ENCODE data around the gene NCL.
A peak's percentile ranks its signal among the peaks of the same experiment; 100 is the strongest.

The NCL gene

DNA sequence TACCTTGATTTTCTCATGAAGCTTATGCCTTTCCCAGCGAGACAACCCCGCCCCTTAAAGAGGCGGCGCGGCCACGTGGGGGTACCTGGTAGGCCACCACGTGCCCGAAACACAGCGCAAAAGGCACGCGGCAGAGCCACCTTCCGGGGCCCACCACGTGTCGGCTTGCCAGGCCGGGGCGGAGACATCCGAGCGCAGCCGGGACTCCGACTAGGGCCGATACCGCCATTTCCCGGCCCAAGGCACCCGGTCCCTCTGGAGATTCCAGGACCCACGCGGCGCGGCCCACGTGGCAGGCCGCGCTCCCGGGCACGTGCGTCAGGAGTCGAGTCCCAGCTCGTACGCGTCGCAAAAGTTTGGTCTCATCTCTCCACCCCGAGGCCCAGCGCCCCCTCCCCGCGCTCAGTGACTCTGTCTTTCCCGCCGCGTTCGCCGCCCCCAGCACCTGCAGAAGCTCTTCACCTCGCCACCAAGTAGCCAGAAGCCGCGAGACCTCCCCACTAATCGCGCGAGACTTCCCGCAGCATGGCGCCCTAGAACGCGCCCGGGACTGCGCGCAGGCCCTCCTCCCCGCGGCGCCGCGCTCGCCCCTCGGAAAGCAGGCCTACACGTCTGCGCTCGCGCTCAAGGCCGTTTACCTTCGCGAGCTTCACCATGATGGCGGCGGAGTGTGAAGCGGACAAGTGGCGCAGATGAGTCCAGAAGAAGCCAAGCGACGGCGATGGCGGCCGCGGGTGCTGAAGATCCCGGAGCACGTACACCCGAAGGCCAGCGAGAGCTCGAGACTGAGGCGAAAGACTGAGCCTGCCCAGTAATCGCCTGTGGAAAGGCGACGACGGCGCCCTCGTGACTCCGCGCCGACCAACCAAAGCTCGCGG lies at the start of gene NCL:
Gene NCL (minus strand): TSS at position 787 of the 878 bp plus-strand sequence. CDS start 131 bp downstream, at position 656.
- TF ChIP-seq, protein P1, sequence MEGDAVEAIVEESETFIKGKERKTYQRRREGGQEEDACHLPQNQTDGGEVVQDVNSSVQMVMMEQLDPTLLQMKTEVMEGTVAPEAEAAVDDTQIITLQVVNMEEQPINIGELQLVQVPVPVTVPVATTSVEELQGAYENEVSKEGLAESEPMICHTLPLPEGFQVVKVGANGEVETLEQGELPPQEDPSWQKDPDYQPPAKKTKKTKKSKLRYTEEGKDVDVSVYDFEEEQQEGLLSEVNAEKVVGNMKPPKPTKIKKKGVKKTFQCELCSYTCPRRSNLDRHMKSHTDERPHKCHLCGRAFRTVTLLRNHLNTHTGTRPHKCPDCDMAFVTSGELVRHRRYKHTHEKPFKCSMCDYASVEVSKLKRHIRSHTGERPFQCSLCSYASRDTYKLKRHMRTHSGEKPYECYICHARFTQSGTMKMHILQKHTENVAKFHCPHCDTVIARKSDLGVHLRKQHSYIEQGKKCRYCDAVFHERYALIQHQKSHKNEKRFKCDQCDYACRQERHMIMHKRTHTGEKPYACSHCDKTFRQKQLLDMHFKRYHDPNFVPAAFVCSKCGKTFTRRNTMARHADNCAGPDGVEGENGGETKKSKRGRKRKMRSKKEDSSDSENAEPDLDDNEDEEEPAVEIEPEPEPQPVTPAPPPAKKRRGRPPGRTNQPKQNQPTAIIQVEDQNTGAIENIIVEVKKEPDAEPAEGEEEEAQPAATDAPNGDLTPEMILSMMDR (IDR thresholded peaks at IDR 0.05; ENCODE audit: extremely low read depth, insufficient read depth, missing control alignments), result no peak

DNA sequence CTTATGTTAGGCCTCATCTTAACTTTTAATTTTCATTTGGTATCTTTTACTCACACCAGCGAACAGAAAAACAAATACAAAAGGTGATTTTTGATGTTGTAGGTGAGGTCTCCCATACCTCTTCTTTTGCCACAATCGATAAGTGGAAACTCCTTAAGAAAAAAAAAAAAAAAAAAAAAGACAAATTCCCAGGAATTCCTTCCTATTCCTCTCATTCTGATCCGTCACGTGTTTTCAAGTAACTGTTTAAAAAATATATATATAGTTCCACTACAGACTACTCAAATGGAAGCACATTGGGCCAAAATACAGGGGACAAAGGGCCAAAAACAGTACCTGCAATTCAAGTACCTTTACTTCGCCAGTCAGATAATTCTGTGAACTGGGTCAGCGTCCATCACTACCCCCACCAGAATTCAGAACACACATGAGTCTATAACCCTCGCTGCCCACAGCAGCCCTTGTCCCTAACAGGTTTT lies 49.5 kb upstream of the NCL start:
- in situ Hi-C loops (cut with MboI; ENCODE audit: low pct_unique_long_range_greater_than_20kb, low sequenced_read_pairs, unreplicated experiment), result no loop called here
- DNase-seq (ENCODE audit: low spot score), result no peak
- TF ChIP-seq, protein P1 (IDR thresholded peaks at IDR 0.05; ENCODE audit: extremely low read depth, insufficient read depth, missing control alignments), result no peak

More for the DNA sequence above, at the start of gene NCL:
- DNase-seq (ENCODE audit: low spot score), result peak; percentile 88
- in situ Hi-C loops (cut with MboI; ENCODE audit: low pct_unique_long_range_greater_than_20kb, low sequenced_read_pairs, unreplicated experiment), result no loop called here

GRCh38 chr2:231512222-231512621 lies 47.9 kb upstream of the NCL start:
- DNase-seq (ENCODE audit: low spot score), result no peak
- in situ Hi-C loops (cut with MboI; ENCODE audit: low pct_unique_long_range_greater_than_20kb, low sequenced_read_pairs, unreplicated experiment), result no loop called here
- TF ChIP-seq, protein P1 (IDR thresholded peaks at IDR 0.05; ENCODE audit: extremely low read depth, insufficient read depth, missing control alignments), result no peak

DNA sequence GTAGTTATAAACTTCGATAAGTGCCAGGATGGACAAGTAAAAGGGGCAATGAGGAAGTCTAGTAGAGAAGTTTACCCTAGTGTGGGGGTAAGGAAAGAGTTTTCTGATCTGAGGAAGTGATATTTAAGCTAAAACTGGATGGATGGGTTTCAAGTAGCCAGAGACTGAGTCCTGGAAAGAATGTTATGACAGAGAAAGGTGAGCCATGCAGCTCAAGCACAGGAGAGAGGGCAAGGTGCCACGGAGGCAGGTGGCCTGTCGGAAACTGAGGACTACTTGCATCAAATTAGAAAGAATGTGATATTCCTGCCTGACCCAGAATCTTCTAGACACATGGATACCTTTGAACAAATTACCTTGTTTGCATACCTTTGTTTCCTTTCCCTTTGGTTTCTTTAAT lies 39.5 kb upstream of the NCL start:
- no peak for DNase-seq (ENCODE audit: low spot score)
- in situ Hi-C loops (cut with MboI; ENCODE audit: low pct_unique_long_range_greater_than_20kb, low sequenced_read_pairs, unreplicated experiment), result no loop called here
- TF ChIP-seq, protein P1 (IDR thresholded peaks at IDR 0.05; ENCODE audit: extremely low read depth, insufficient read depth, missing control alignments), result no peak

DNA sequence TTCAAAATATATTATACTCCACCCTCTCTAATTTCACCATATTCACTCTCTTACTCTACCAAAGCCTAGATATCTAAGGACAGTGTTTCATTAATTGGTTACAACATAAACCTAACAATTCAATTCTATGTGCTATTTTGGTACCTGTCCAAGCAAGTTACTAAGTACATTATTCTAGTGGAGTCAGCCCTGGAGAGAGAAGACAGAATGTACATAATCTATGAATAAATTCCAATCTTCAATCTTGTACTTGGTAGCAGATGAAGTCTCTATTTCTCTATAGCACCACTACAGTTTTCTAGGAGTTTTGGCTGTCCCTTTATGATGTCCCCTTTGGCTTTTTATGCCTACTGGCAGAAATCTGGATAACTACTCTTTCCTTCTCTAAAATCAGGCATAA lies 38.3 kb upstream of the NCL start:
- in situ Hi-C loops (cut with MboI; ENCODE audit: low pct_unique_long_range_greater_than_20kb, low sequenced_read_pairs, unreplicated experiment), result no loop called here
- TF ChIP-seq, protein P1 (IDR thresholded peaks at IDR 0.05; ENCODE audit: extremely low read depth, insufficient read depth, missing control alignments), result no peak
- DNase-seq (ENCODE audit: low spot score), result no peak

GRCh38 chr2:231497651-231498050 lies 33.4 kb upstream of the NCL start:
- TF ChIP-seq, protein P1 (IDR thresholded peaks at IDR 0.05; ENCODE audit: extremely low read depth, insufficient read depth, missing control alignments), result no peak
- in situ Hi-C loops (cut with MboI; ENCODE audit: low pct_unique_long_range_greater_than_20kb, low sequenced_read_pairs, unreplicated experiment), result no loop called here

More at GRCh38 chr2:231497651-231498050, 33.4 kb upstream of the NCL start:
- no peak for DNase-seq (ENCODE audit: low spot score)
